OCI-M1 (cell line): Measurements from ENCODE around the gene VPS35.

Experiments used
- DNase-seq: peaks from one replicate; lab custom pipeline; 2025; lab: John Stamatoyannopoulos, UW

VPS35 gene

GRCh38 chr16:46688654-46689364 is at the start of gene VPS35:
TSS of gene VPS35 (minus strand) at chr16:46689178. CDS start at chr16:46689133, 45 bp downstream.
- peak; percentile 97 for DNase-seq

GRCh38 chr16:46737621-46738214 is 48.7 kb upstream of the VPS35 start:
- DNase-seq: no peak

GRCh38 chr16:46736695-46737094 is 47.7 kb upstream of the VPS35 start:
- no peak for DNase-seq

- no peak for DNase-seq
These were observed 44.4 kb upstream of the VPS35 start for GRCh38 chr16:46733319-46733830.

- no peak for DNase-seq
These were observed 43.6 kb upstream of the VPS35 start for GRCh38 chr16:46732561-46732960.

GRCh38 chr16:46731691-46732555 is 42.9 kb upstream of the VPS35 start:
- DNase-seq: peak; percentile 15

GRCh38 chr16:46730801-46731690 is 42.1 kb upstream of the VPS35 start:
- no peak for DNase-seq

- DNase-seq: no peak
These were observed 41.1 kb upstream of the VPS35 start for GRCh38 chr16:46730126-46730525.

GRCh38 chr16:46729326-46729995 is 40.5 kb upstream of the VPS35 start:
- no peak for DNase-seq

GRCh38 chr16:46728806-46729205 is 39.8 kb upstream of the VPS35 start:
- no peak for DNase-seq

- no peak for DNase-seq
These were observed 38.7 kb upstream of the VPS35 start for GRCh38 chr16:46727630-46728029.

GRCh38 chr16:46727184-46727583 is 38.2 kb upstream of the VPS35 start:
- no peak for DNase-seq

- no peak for DNase-seq
These were observed 32.9 kb upstream of the VPS35 start for GRCh38 chr16:46721885-46722284.

GRCh38 chr16:46720619-46721018 is 31.6 kb upstream of the VPS35 start:
- DNase-seq: no peak

- no peak for DNase-seq
These were observed 30.6 kb upstream of the VPS35 start for GRCh38 chr16:46719528-46719927.

GRCh38 chr16:46718214-46718613 is 29.2 kb upstream of the VPS35 start:
- no peak for DNase-seq

GRCh38 chr16:46717692-46718091 is 28.7 kb upstream of the VPS35 start:
- DNase-seq: no peak

GRCh38 chr16:46715769-46716305 is 26.9 kb upstream of the VPS35 start:
- DNase-seq: no peak

- DNase-seq: no peak
These were observed 26.0 kb upstream of the VPS35 start for GRCh38 chr16:46714797-46715591.

GRCh38 chr16:46713634-46714033 is 24.7 kb upstream of the VPS35 start:
- DNase-seq: no peak
